NT2/D1 (cell line): ENCODE measurements around the gene ARSI.

Source experiments
- DNase-seq: peaks from one replicate; pipeline ENCODE4 v3.0.0-alpha.2; 2011; ENCODE audit warnings: low read depth, low spot score
- H3K27me3 ChIP-seq: 2 replicates; pipeline ENCODE4 v1.6.0; 2011; ENCODE audit warnings: mild to moderate bottlenecking; ENCODE audit not compliant: insufficient read length, insufficient read depth
- H3K36me3 ChIP-seq: 2 replicates; pipeline ENCODE4 v1.6.1; 2011; ENCODE audit warnings: mild to moderate bottlenecking, low read length, mixed read lengths; ENCODE audit not compliant: insufficient read depth, insufficient read length
- H3K4me1 ChIP-seq: 2 replicates; pipeline ENCODE4 v1.5.1; 2011; ENCODE audit not compliant: insufficient read depth, insufficient read length
- H3K4me3 ChIP-seq: 2 replicates; pipeline ENCODE4 v1.5.1; 2011; ENCODE audit warnings: low read depth; ENCODE audit not compliant: insufficient read length
- H3K9ac ChIP-seq: 2 replicates; pipeline ENCODE4 v1.6.0; 2011; ENCODE audit warnings: low read depth; ENCODE audit not compliant: insufficient read length
- H3K9me3 ChIP-seq: 2 replicates; pipeline ENCODE4 v1.5.1; 2011; ENCODE audit warnings: mild to moderate bottlenecking, low read length; ENCODE audit not compliant: insufficient read depth
- SUZ12 ChIP-seq: IDR thresholded peaks from 2 replicates; pipeline ENCODE4 v1.6.1; 2011; ENCODE audit not compliant: insufficient read length, insufficient read depth; ENCODE audit errors: extremely low read depth
- YY1 ChIP-seq: IDR thresholded peaks from 2 replicates; pipeline ENCODE4 v1.6.1; 2011; ENCODE audit not compliant: insufficient read length, insufficient read depth
- ZNF274 ChIP-seq: IDR thresholded peaks from 2 replicates; pipeline ENCODE4 v1.6.1; 2011; ENCODE audit warnings: mild to moderate bottlenecking, low read depth, low read length

ARSI gene

GRCh38 chr5:150313501-150313900 is 10.8 kb upstream of the ARSI start:
- H3K4me1 ChIP-seq, result peaks cover 9% of the 10 kb centered on the region
- DNase-seq, result no peak
- no peak overlapping the region for H3K4me3 ChIP-seq
- no peaks in the 10 kb centered on the region for H3K9me3 ChIP-seq
- H3K36me3 ChIP-seq, result no peaks in the 10 kb centered on the region
- H3K27me3 ChIP-seq, result no peaks in the 10 kb centered on the region
- no peak overlapping the region for H3K9ac ChIP-seq
- TF ChIP-seq YY1, result no peak
- TF ChIP-seq SUZ12, result no peak
- TF ChIP-seq ZNF274, result no peak

GRCh38 chr5:150312518-150312917 is 9.8 kb upstream of the ARSI start:
- H3K9me3 ChIP-seq, result no peaks in the 10 kb centered on the region
- H3K4me3 ChIP-seq, result no peak overlapping the region
- H3K9ac ChIP-seq, result no peak overlapping the region
- peaks cover 6% of the 10 kb centered on the region for H3K4me1 ChIP-seq
- TF ChIP-seq YY1 (no peak), ZNF274 (no peak)
- no peaks in the 10 kb centered on the region for H3K36me3 ChIP-seq
- DNase-seq, result no peak
- H3K27me3 ChIP-seq, result no peaks in the 10 kb centered on the region

GRCh38 chr5:150311015-150311692 is 8.4 kb upstream of the ARSI start:
- Histone ChIP-seq H3K4me1 (peaks cover 6% of the 10 kb centered on the region), H3K36me3 (no peaks in the 10 kb centered on the region), H3K9ac (no peak overlapping the region), H3K27me3 (no peaks in the 10 kb centered on the region), H3K9me3 (no peaks in the 10 kb centered on the region), H3K4me3 (no peak overlapping the region)
- no peak for TF ChIP-seq SUZ12
- TF ChIP-seq ZNF274, result no peak
- no peak for TF ChIP-seq YY1
- no peak for DNase-seq

GRCh38 chr5:150310246-150310645 is 7.5 kb upstream of the ARSI start:
- Histone ChIP-seq H3K27me3 (no peaks in the 10 kb centered on the region), H3K4me1 (peaks cover 6% of the 10 kb centered on the region), H3K9ac (no peak overlapping the region), H3K4me3 (no peak overlapping the region), H3K36me3 (no peaks in the 10 kb centered on the region), H3K9me3 (no peaks in the 10 kb centered on the region)
- TF ChIP-seq YY1, result no peak
- TF ChIP-seq ZNF274, result no peak
- TF ChIP-seq SUZ12, result no peak
- no peak for DNase-seq

- Histone ChIP-seq H3K9ac (no peak overlapping the region), H3K9me3 (no peaks in the 10 kb centered on the region), H3K4me1 (peaks cover 6% of the 10 kb centered on the region), H3K4me3 (no peak overlapping the region), H3K36me3 (no peaks in the 10 kb centered on the region), H3K27me3 (no peaks in the 10 kb centered on the region)
- DNase-seq, result no peak
- TF ChIP-seq YY1, result no peak
- no peak for TF ChIP-seq SUZ12
- TF ChIP-seq ZNF274, result no peak
Measured at GRCh38 chr5:150309886-150310239, 7.2 kb upstream of the ARSI start.

GRCh38 chr5:150309101-150309885 is 6.6 kb upstream of the ARSI start:
- Histone ChIP-seq H3K4me3 (no peak overlapping the region), H3K36me3 (no peaks in the 10 kb centered on the region), H3K27me3 (no peaks in the 10 kb centered on the region), H3K9ac (no peak overlapping the region), H3K4me1 (peaks cover 6% of the 10 kb centered on the region), H3K9me3 (no peaks in the 10 kb centered on the region)
- TF ChIP-seq SUZ12, result no peak
- no peak for TF ChIP-seq ZNF274
- no peak for TF ChIP-seq YY1
- DNase-seq, result no peak

GRCh38 chr5:150307617-150308426 is 5.1 kb upstream of the ARSI start:
- H3K4me1 ChIP-seq, result peaks cover 9% of the 10 kb centered on the region
- no peak overlapping the region for H3K9ac ChIP-seq
- TF ChIP-seq ZNF274 (no peak), SUZ12 (no peak), YY1 (no peak)
- no peak overlapping the region for H3K4me3 ChIP-seq
- H3K9me3 ChIP-seq, result no peaks in the 10 kb centered on the region
- no peaks in the 10 kb centered on the region for H3K36me3 ChIP-seq
- DNase-seq, result no peak
- no peaks in the 10 kb centered on the region for H3K27me3 ChIP-seq
